Measurements from ENCODE around the gene ERC1.
"Not testable (repeated sequence)": the region's sequence is repeated elsewhere in the genome, so short reads cannot be mapped to it uniquely, and the experiment has no call there.

Gene ERC1

GRCh38 chr12:1350055-1350933 is 359.3 kb downstream of the ERC1 start:
- no peak for DNase-seq (ENCODE audit: low read depth, low spot score)

GRCh38 chr12:1350934-1351240 is 359.9 kb downstream of the ERC1 start:
- no peak for DNase-seq (ENCODE audit: low read depth, low spot score)

- DNase-seq (ENCODE audit: low read depth, low spot score), result no peak
Observed at GRCh38 chr12:1351926-1352325, 360.9 kb downstream of the ERC1 start.

- no peak for DNase-seq (ENCODE audit: low read depth, low spot score)
Observed at GRCh38 chr12:1353451-1353850, 362.4 kb downstream of the ERC1 start.

GRCh38 chr12:1355396-1355795 is 364.4 kb downstream of the ERC1 start:
- no peak for DNase-seq (ENCODE audit: low read depth, low spot score)

- not testable (repeated sequence) for DNase-seq (ENCODE audit: low read depth, low spot score)
Observed at GRCh38 chr12:1355871-1356270, 364.8 kb downstream of the ERC1 start.

GRCh38 chr12:1356285-1356684 is 365.3 kb downstream of the ERC1 start:
- DNase-seq (ENCODE audit: low read depth, low spot score), result no peak

GRCh38 chr12:1357171-1357570 is 366.1 kb downstream of the ERC1 start:
- no peak for DNase-seq (ENCODE audit: low read depth, low spot score)

GRCh38 chr12:1357711-1358110 is 366.7 kb downstream of the ERC1 start:
- no peak for DNase-seq (ENCODE audit: low read depth, low spot score)

GRCh38 chr12:1360441-1361210 is 369.6 kb downstream of the ERC1 start:
- DNase-seq (ENCODE audit: low read depth, low spot score), result no peak

GRCh38 chr12:1362143-1362662 is 371.2 kb downstream of the ERC1 start:
- DNase-seq (ENCODE audit: low read depth, low spot score), result no peak

GRCh38 chr12:1365703-1366102 is 374.7 kb downstream of the ERC1 start:
- no peak for DNase-seq (ENCODE audit: low read depth, low spot score)

GRCh38 chr12:1367331-1368291 is 376.6 kb downstream of the ERC1 start:
- no peak for DNase-seq (ENCODE audit: low read depth, low spot score)

GRCh38 chr12:1369460-1369859 is 378.4 kb downstream of the ERC1 start:
- DNase-seq (ENCODE audit: low read depth, low spot score), result no peak

- no peak for DNase-seq (ENCODE audit: low read depth, low spot score)
Observed at GRCh38 chr12:1369938-1370500, 379.0 kb downstream of the ERC1 start.

GRCh38 chr12:1373901-1374735 is 383.1 kb downstream of the ERC1 start:
- no peak for DNase-seq (ENCODE audit: low read depth, low spot score)

GRCh38 chr12:1375323-1375722 is 384.3 kb downstream of the ERC1 start:
- DNase-seq (ENCODE audit: low read depth, low spot score), result no peak

- DNase-seq (ENCODE audit: low read depth, low spot score), result no peak
Observed at GRCh38 chr12:1377117-1377516, 386.1 kb downstream of the ERC1 start.

- DNase-seq (ENCODE audit: low read depth, low spot score), result no peak
Observed at GRCh38 chr12:1377681-1378080, 386.7 kb downstream of the ERC1 start.

- no peak for DNase-seq (ENCODE audit: low read depth, low spot score)
Observed at GRCh38 chr12:1380171-1380851, 389.3 kb downstream of the ERC1 start.

Data from activated CD4-positive, CD25-positive, alpha-beta regulatory T cell treated with anti-CD3 and anti-CD28 coated beads, Interleukin-2, amount 50 U/mL, for 16 hours (primary cell).